Endothelial cell of umbilical vein (primary cell): ENCODE results near the gene RAB24. TPM values are rescaled to one million over a fixed set of nuclear protein-coding genes. Genes with fewer than 3 reads are reported as not detected.

ENCODE experiments used
- BruUV-seq: library from RNA; stranded (reverse); fragments of 400-500 nt; replicated peaks from 2 replicates; lab custom pipeline; 2021; lab: Mats Ljungman, UMichigan
- CTCF ChIA-PET: fragments of 300-600, 350-600 bp; sonication (Branson Sonifier 250); formaldehyde crosslinking; loops from one replicate; lab custom pipeline; 2021; ENCODE audit warnings: antibody characterized with exemption, inconsistent platforms; lab: Charles Lee
- POLR2A ChIA-PET: fragments of 300-600, 350-600 bp; sonication (Branson Sonifier 250); formaldehyde crosslinking; loops from one replicate; lab custom pipeline; 2021; ENCODE audit warnings: antibody characterized with exemption, inconsistent platforms; lab: Charles Lee
- DNase-seq: peaks from one replicate; pipeline ENCODE4 v3.0.0-alpha.2; 2011; ENCODE audit warnings: low read depth, low spot score
- FAIRE-seq: peaks from 2 replicates; lab custom pipeline; 2011; peaks lifted over from hg19 to GRCh38; lab: Jason Lieb, UNC
- H2AFZ ChIP-seq: 2 replicates; pipeline ENCODE4 v1.6.0; 2012; ENCODE audit warnings: low read depth, low read length, control low read depth, inconsistent platforms
- H3K27ac ChIP-seq: 2 replicates; pipeline ENCODE4 v1.5.1; 2011; ENCODE audit warnings: low read depth, mild to moderate bottlenecking, control low read depth, low read length, moderate library complexity; ENCODE audit not compliant: insufficient read depth
- H3K27me3 ChIP-seq, 2 experiments: 2 replicates each; pipeline versions ENCODE4 v1.6.0 to v1.6.1; 2011; ENCODE audit warnings: low read length in 2 of 2, mixed read lengths in 1 of 2; ENCODE audit not compliant: control insufficient read depth in 2 of 2, insufficient read depth in 2 of 2
- H3K36me3 ChIP-seq, 2 experiments: 2 replicates in 1 of 2; 3 replicates in 1 of 2; pipeline ENCODE4 v1.5.1; 2011; ENCODE audit warnings: low read length in 2 of 2, mild to moderate bottlenecking in 1 of 2, moderate library complexity in 1 of 2; ENCODE audit not compliant: control insufficient read depth in 2 of 2, insufficient read depth in 2 of 2; ENCODE audit errors: extremely low read depth in 1 of 2
- H3K4me1 ChIP-seq: 3 replicates; pipeline ENCODE4 v1.5.1; 2011; ENCODE audit warnings: mild to moderate bottlenecking, low read length; ENCODE audit not compliant: control insufficient read depth, insufficient read depth; ENCODE audit errors: extremely low read depth
- H3K4me2 ChIP-seq: 2 replicates; pipeline ENCODE4 v1.6.1; 2011; ENCODE audit warnings: low read length, control low read depth, mixed read lengths; ENCODE audit not compliant: insufficient read depth
- H3K4me3 ChIP-seq, 3 experiments: fragments of 200-600 bp in 1 of 3; sonication (generic), shearing (Covaris generic) in 1 of 3; replicated peaks in 1 of 3; 2 replicates each; pipeline ENCODE4 v1.5.1; 2011 to 2016; ENCODE audit warnings: control low read depth in 3 of 3, low read length in 3 of 3, mild to moderate bottlenecking in 2 of 3, inconsistent platforms in 1 of 3, low read depth in 1 of 3, moderate library complexity in 1 of 3; ENCODE audit not compliant: insufficient read depth in 1 of 3
- H3K79me2 ChIP-seq: 2 replicates; pipeline ENCODE4 v1.6.0; 2012; ENCODE audit warnings: low read length, inconsistent platforms; ENCODE audit not compliant: control insufficient read depth, insufficient read depth
- H3K9ac ChIP-seq: replicated peaks from 2 replicates; pipeline ENCODE3; 2011; ENCODE audit warnings: low read length, control low read depth; ENCODE audit not compliant: insufficient read depth; ENCODE audit errors: extremely low read depth
- H3K9me1 ChIP-seq: replicated peaks from 3 replicates; pipeline ENCODE4 v1.6.0; 2011; ENCODE audit warnings: mild to moderate bottlenecking, low read length; ENCODE audit not compliant: control insufficient read depth, insufficient read depth; ENCODE audit errors: extremely low read depth
- H3K9me3 ChIP-seq: replicated peaks from 2 replicates; pipeline ENCODE4 v1.5.1; 2012; ENCODE audit warnings: low read length, inconsistent platforms; ENCODE audit not compliant: control insufficient read depth, insufficient read depth
- H4K20me1 ChIP-seq: replicated peaks from 2 replicates; pipeline ENCODE3; 2011; ENCODE audit warnings: mild to moderate bottlenecking, low read length; ENCODE audit not compliant: control insufficient read depth, insufficient read depth; ENCODE audit errors: extremely low read depth
- CTCF ChIP-seq, 2 donors: IDR thresholded peaks; 1 replicate in 1 of 2; 2 replicates in 1 of 2; pipeline ENCODE4 v1.5.1; 2011; ENCODE audit warnings: low read length in 2 of 2, mild to moderate bottlenecking in 2 of 2, moderate library complexity in 2 of 2, control low read depth in 1 of 2, inconsistent platforms in 1 of 2, low read depth in 1 of 2; ENCODE audit not compliant: insufficient read depth in 1 of 2; ENCODE audit errors: extremely low read depth in 1 of 2
- EZH2 ChIP-seq: IDR thresholded peaks from 2 replicates; pipeline ENCODE4 v1.6.1; 2012; ENCODE audit warnings: borderline replicate concordance, low read depth, mild to moderate bottlenecking, moderate library complexity, low read length, inconsistent platforms; ENCODE audit not compliant: severe bottlenecking
- FOS ChIP-seq: IDR thresholded peaks from 2 replicates; pipeline ENCODE4 v1.6.1; 2011; ENCODE audit warnings: mild to moderate bottlenecking, low read length, moderate library complexity, borderline replicate concordance; ENCODE audit not compliant: insufficient read depth
- GATA2 ChIP-seq: IDR thresholded peaks from 2 replicates; pipeline ENCODE4 v1.7.0; 2011; ENCODE audit warnings: low read depth, mild to moderate bottlenecking, moderate library complexity, mixed read lengths, low read length; ENCODE audit not compliant: insufficient read length, insufficient read depth
- JUN ChIP-seq: IDR thresholded peaks from 2 replicates; pipeline ENCODE4 v1.6.1; 2011; ENCODE audit warnings: borderline replicate concordance, low read depth; ENCODE audit not compliant: insufficient read length, insufficient read depth
- MAX ChIP-seq: IDR thresholded peaks from 2 replicates; pipeline ENCODE4 v1.6.1; 2011; ENCODE audit not compliant: insufficient read depth, insufficient read length
- MYC ChIP-seq: IDR thresholded peaks from one replicate; pipeline ENCODE4 v1.6.1; 2011; ENCODE audit warnings: mild to moderate bottlenecking, low read depth, low read length
- POLR2A ChIP-seq: IDR thresholded peaks from 2 replicates; pipeline ENCODE4 v1.6.1; 2012; ENCODE audit warnings: low read depth, mild to moderate bottlenecking, control low read depth, low read length
- POLR2AphosphoS5 ChIP-seq: IDR thresholded peaks from 2 replicates; pipeline ENCODE4 v1.6.1; 2012; ENCODE audit warnings: low read depth, mild to moderate bottlenecking, control low read depth, low read length, moderate library complexity; ENCODE audit not compliant: insufficient read depth
- dilution Hi-C: fragments of 300-500 bp; cut with MboI; formaldehyde crosslinking; loops from one replicate; pipeline ENCODE4 v1.15.0; 2019; ENCODE audit warnings: low sequenced_read_pairs; ENCODE audit not compliant: extremely low pct_ligation_motif_present
- intact Hi-C: fragments of 100-400 bp; cut with micrococcal nuclease; formaldehyde crosslinking; loops from one replicate; pipeline ENCODE4 v1.10.0; 2022
- polyA plus RNA-seq, 4 experiments: library from polyadenylated mRNA; depleted of rRNA in 3 of 4; stranded (reverse) in 3 of 4; unstranded in 1 of 4; fragments of >200 nt; gene quantifications; 2 replicates each; pipeline versions ENCODE4 v1.2.1 to v1.2.3, GENCODE V29; 2011 to 2012; ENCODE audit warnings: missing spikeins in 1 of 4
- total RNA-seq: library from RNA; stranded (reverse); gene quantifications from 2 replicates; pipeline ENCODE4 v1.2.3, GENCODE V29; 2021

RAB24 gene
- total and polyA plus RNA-seq, 2 donors (not counting 3 experiments of a cell fraction or from before 2014, with no cell fraction given): 20.7 to 44.0 TPM

GRCh38 chr5:177316005-177316404 is 12.5 kb upstream of the RAB24 start:
- CTCF ChIA-PET: interaction anchor here (1.0 to 2.7 kb wide), 7 partner anchors 12 to 202 kb away, joined by 3 to 12 read pairs (median 4); no protein-coding TSS in a partner anchor
- H3K79me2 ChIP-seq: peaks cover 4% of the 10 kb centered on the region
- DNase-seq (no peak), FAIRE-seq (no peak)
- intact Hi-C loops (no loop called here), dilution Hi-C loops (no loop called here)
- no TSS peak for BruUV-seq
- H3K36me3 ChIP-seq: peaks cover 0 to 5% of the 10 kb centered on the region in 2 experiments
- H3K9me3 ChIP-seq: no peaks in the 10 kb centered on the region
- POLR2A ChIA-PET: no interaction called here
- no peak overlapping the region for H3K4me2 ChIP-seq
- no peak overlapping the region for H3K27ac ChIP-seq
- no peak overlapping the region for H2AFZ ChIP-seq
- H3K27me3 ChIP-seq: no peaks in the 10 kb centered on the region
- no peak overlapping the region for H3K4me3 ChIP-seq
- no peak overlapping the region for H3K9ac ChIP-seq
- no peaks in the 10 kb centered on the region for H3K9me1 ChIP-seq
- peaks cover 11% of the 10 kb centered on the region for H3K4me1 ChIP-seq
- TF ChIP-seq POLR2A: no peak
- H4K20me1 ChIP-seq: no peaks in the 10 kb centered on the region

- Histone ChIP-seq H3K9me3 (no peaks in the 10 kb centered on the region), H3K27me3 (no peaks in the 10 kb centered on the region), H3K9ac (no peak overlapping the region), H2AFZ (no peak overlapping the region), H3K36me3 (peaks cover 0 to 3% of the 10 kb centered on the region in 2 experiments), H3K9me1 (no peaks in the 10 kb centered on the region), H3K79me2 (peaks cover 10% of the 10 kb centered on the region), H3K4me3 (no peak overlapping the region), H3K27ac (no peak overlapping the region), H4K20me1 (no peaks in the 10 kb centered on the region), H3K4me2 (no peak overlapping the region), H3K4me1 (peaks cover 17% of the 10 kb centered on the region)
- dilution Hi-C loops (no loop called here), intact Hi-C loops (no loop called here)
- ChIA-PET POLR2A (no interaction called here), CTCF (interaction anchor here (1.0 to 2.7 kb wide), 5 partner anchors 34 to 138 kb away, joined by 3 to 12 read pairs (median 5); no protein-coding TSS in a partner anchor)
- no TSS peak for BruUV-seq
- FAIRE-seq (no peak), DNase-seq (no peak)
- TF ChIP-seq POLR2A (no peak), CTCF (IDR thresholded peaks at IDR 0.05; ENCODE audit: extremely low read depth in 1 of 2, insufficient read depth in 1 of 2, low read depth in 1 of 2, low read length in 2 of 2) (no peak), POLR2AphosphoS5 (no peak), MYC (no peak), GATA2 (no peak), MAX (no peak), JUN (no peak), EZH2 (no peak), FOS (no peak)
Observed at GRCh38 chr5:177315411-177315810, 11.9 kb upstream of the RAB24 start.
